Fibroblast of skin of abdomen (primary cell): Measurements from ENCODE around the gene TXK. TPM values are rescaled to one million over a fixed set of nuclear protein-coding genes. Genes with fewer than 3 reads are reported as not detected.
"Not testable (repeated sequence)": the region's sequence is repeated elsewhere in the genome, so short reads cannot be mapped to it uniquely, and the experiment has no call there.

Experiments used
- DNase-seq: peaks from one replicate; pipeline ENCODE4 v3.0.0-alpha.2; 2013
- polyA plus RNA-seq, 2 experiments: library from polyadenylated mRNA; unstranded; fragments of 120-200 nt; gene quantifications; one replicate each; pipeline ENCODE4 v1.2.1, GENCODE V29; 2013; ENCODE audit not compliant: insufficient read length in 2 of 2

Gene TXK
- polyA plus RNA-seq (2013, experiment 1 of 2; ENCODE audit: insufficient read length): not detected
- not detected for polyA plus RNA-seq (2013, experiment 2 of 2; ENCODE audit: insufficient read length)

- no peak for DNase-seq
These were observed at the start of gene TXK for GRCh38 chr4:48134081-48134480. TSS of gene TXK (minus strand) at chr4:48134250. CDS start at chr4:48134170, 80 bp downstream.

- DNase-seq: peak; percentile 38
These were observed 46.2 kb upstream of the TXK start for GRCh38 chr4:48180234-48180633.

- no peak for DNase-seq
These were observed 44.9 kb upstream of the TXK start for GRCh38 chr4:48178931-48179330.

- DNase-seq: no peak
These were observed 41.8 kb upstream of the TXK start for GRCh38 chr4:48175806-48176205.

GRCh38 chr4:48175328-48175727, 41.3 kb upstream of the TXK start:
- DNase-seq: no peak

GRCh38 chr4:48173056-48173991, 39.3 kb upstream of the TXK start:
- DNase-seq: peak; percentile 88

- no peak for DNase-seq
These were observed 38.6 kb upstream of the TXK start for GRCh38 chr4:48172651-48173050.

GRCh38 chr4:48169636-48170035, 35.6 kb upstream of the TXK start:
- no peak for DNase-seq

GRCh38 chr4:48167538-48168263, 33.7 kb upstream of the TXK start:
- no peak for DNase-seq

GRCh38 chr4:48164561-48164960, 30.5 kb upstream of the TXK start:
- not testable (repeated sequence) for DNase-seq

- DNase-seq: no peak
These were observed 29.7 kb upstream of the TXK start for GRCh38 chr4:48163746-48164145.

GRCh38 chr4:48162162-48162561, 28.1 kb upstream of the TXK start:
- peak; percentile 9 for DNase-seq

GRCh38 chr4:48157271-48157670, 23.2 kb upstream of the TXK start:
- no peak for DNase-seq

GRCh38 chr4:48156423-48156822, 22.4 kb upstream of the TXK start:
- DNase-seq: no peak

- DNase-seq: no peak
These were observed 19.9 kb upstream of the TXK start for GRCh38 chr4:48153791-48154550.

GRCh38 chr4:48152259-48152658, 18.2 kb upstream of the TXK start:
- no peak for DNase-seq

- no peak for DNase-seq
These were observed 15.8 kb upstream of the TXK start for GRCh38 chr4:48149827-48150370.

GRCh38 chr4:48147621-48148020, 13.6 kb upstream of the TXK start:
- no peak for DNase-seq

GRCh38 chr4:48141048-48141447, 7.0 kb upstream of the TXK start:
- peak; percentile 40 for DNase-seq

GRCh38 chr4:48139691-48140090, 5.6 kb upstream of the TXK start:
- peak; percentile 51 for DNase-seq

GRCh38 chr4:48138936-48139335, 4.9 kb upstream of the TXK start:
- no peak for DNase-seq

GRCh38 chr4:48138511-48138910, 4.5 kb upstream of the TXK start:
- DNase-seq: no peak
